ENCODE data around the gene AMELX. TPM values are rescaled to one million over a fixed set of nuclear protein-coding genes. Genes with fewer than 3 reads are reported as not detected.

The AMELX gene
- total RNA-seq, 1 donor from 2014 or later, result not detected

GRCh38 chrX:11331788-11332187 lies 38.6 kb downstream of the AMELX start:
- DNase-seq (ENCODE audit: low read depth), result no peak
- H3K27me3 Mint-ChIP-seq (ENCODE audit: low read depth, unreplicated experiment), result no peaks in the 10 kb centered on the region
- H3K4me1 Mint-ChIP-seq (ENCODE audit: low read depth, unreplicated experiment), result no peaks in the 10 kb centered on the region
- Histone ChIP-seq H3K79me2 (ENCODE audit: insufficient read depth, low read length) (no peaks in the 10 kb centered on the region), H3K27ac (ENCODE audit: low read depth, low read length) (no peak overlapping the region), H4K20me1 (ENCODE audit: insufficient read depth, low read length) (no peaks in the 10 kb centered on the region), H2AFZ (ENCODE audit: low read depth, low read length) (no peak overlapping the region), H3K4me3 (ENCODE audit: insufficient read depth, low read depth, low read length) (no peak overlapping the region), H3K4me1 (ENCODE audit: insufficient read depth, low read length) (no peaks in the 10 kb centered on the region), H3K9ac (ENCODE audit: low read length) (no peak overlapping the region), H3K36me3 (ENCODE audit: insufficient read depth, low read length) (no peaks in the 10 kb centered on the region), H3K4me2 (ENCODE audit: low read length) (no peak overlapping the region), H3K27me3 (ENCODE audit: insufficient read depth, low read length) (no peaks in the 10 kb centered on the region), H3K9me3 (ENCODE audit: insufficient read depth, low read depth, low read length) (no peaks in the 10 kb centered on the region)
- TF ChIP-seq EZH2 (IDR thresholded peaks at IDR 0.05; ENCODE audit: insufficient read depth, low read length) (no peak), CTCF (IDR thresholded peaks at IDR 0.05; ENCODE audit: insufficient read depth, low read depth, low read length) (no peak)
- FAIRE-seq, result no peak
- no peak overlapping the region for H3K27ac Mint-ChIP-seq (ENCODE audit: unreplicated experiment)
- no peaks in the 10 kb centered on the region for H3K36me3 Mint-ChIP-seq (ENCODE audit: low read depth, unreplicated experiment)
- H3K4me3 Mint-ChIP-seq (ENCODE audit: unreplicated experiment), result no peak overlapping the region
- H3K9me3 Mint-ChIP-seq (ENCODE audit: unreplicated experiment), result peaks cover 2% of the 10 kb centered on the region

GRCh38 chrX:11334165-11334564 lies 41.0 kb downstream of the AMELX start:
- Histone ChIP-seq H2AFZ (ENCODE audit: low read depth, low read length) (no peak overlapping the region), H3K4me1 (ENCODE audit: insufficient read depth, low read length) (no peaks in the 10 kb centered on the region), H3K4me3 (ENCODE audit: insufficient read depth, low read depth, low read length) (no peak overlapping the region), H3K79me2 (ENCODE audit: insufficient read depth, low read length) (no peaks in the 10 kb centered on the region), H3K27ac (ENCODE audit: low read depth, low read length) (no peak overlapping the region), H3K36me3 (ENCODE audit: insufficient read depth, low read length) (no peaks in the 10 kb centered on the region), H3K9ac (ENCODE audit: low read length) (no peak overlapping the region), H4K20me1 (ENCODE audit: insufficient read depth, low read length) (no peaks in the 10 kb centered on the region), H3K27me3 (ENCODE audit: insufficient read depth, low read length) (no peaks in the 10 kb centered on the region), H3K9me3 (ENCODE audit: insufficient read depth, low read depth, low read length) (no peaks in the 10 kb centered on the region), H3K4me2 (ENCODE audit: low read length) (no peak overlapping the region)
- H3K9me3 Mint-ChIP-seq (ENCODE audit: unreplicated experiment), result peaks cover 2% of the 10 kb centered on the region
- H3K27ac Mint-ChIP-seq (ENCODE audit: unreplicated experiment), result no peak overlapping the region
- no peak for DNase-seq (ENCODE audit: low read depth)
- no peaks in the 10 kb centered on the region for H3K4me1 Mint-ChIP-seq (ENCODE audit: low read depth, unreplicated experiment)
- H3K27me3 Mint-ChIP-seq (ENCODE audit: low read depth, unreplicated experiment), result peaks cover under 1% of the 10 kb centered on the region
- TF ChIP-seq CTCF (IDR thresholded peaks at IDR 0.05; ENCODE audit: insufficient read depth, low read depth, low read length) (no peak), EZH2 (IDR thresholded peaks at IDR 0.05; ENCODE audit: insufficient read depth, low read length) (no peak)
- no peak overlapping the region for H3K4me3 Mint-ChIP-seq (ENCODE audit: unreplicated experiment)
- H3K36me3 Mint-ChIP-seq (ENCODE audit: low read depth, unreplicated experiment), result no peaks in the 10 kb centered on the region
- no peak for FAIRE-seq

- Histone ChIP-seq H3K9me3 (ENCODE audit: insufficient read depth, low read depth, low read length) (no peaks in the 10 kb centered on the region), H2AFZ (ENCODE audit: low read depth, low read length) (no peak overlapping the region), H3K4me3 (ENCODE audit: insufficient read depth, low read depth, low read length) (no peak overlapping the region), H3K9ac (ENCODE audit: low read length) (no peak overlapping the region), H3K27ac (ENCODE audit: low read depth, low read length) (no peak overlapping the region), H3K4me1 (ENCODE audit: insufficient read depth, low read length) (no peaks in the 10 kb centered on the region), H3K36me3 (ENCODE audit: insufficient read depth, low read length) (no peaks in the 10 kb centered on the region), H3K79me2 (ENCODE audit: insufficient read depth, low read length) (no peaks in the 10 kb centered on the region), H3K27me3 (ENCODE audit: insufficient read depth, low read length) (no peaks in the 10 kb centered on the region), H3K4me2 (ENCODE audit: low read length) (no peak overlapping the region), H4K20me1 (ENCODE audit: insufficient read depth, low read length) (no peaks in the 10 kb centered on the region)
- H3K27me3 Mint-ChIP-seq (ENCODE audit: low read depth, unreplicated experiment), result peaks cover 2% of the 10 kb centered on the region
- no peak for TF ChIP-seq EZH2 (IDR thresholded peaks at IDR 0.05; ENCODE audit: insufficient read depth, low read length)
- no peak for TF ChIP-seq CTCF (IDR thresholded peaks at IDR 0.05; ENCODE audit: insufficient read depth, low read depth, low read length)
- FAIRE-seq (no peak), DNase-seq (ENCODE audit: low read depth) (no peak)
- no peaks in the 10 kb centered on the region for H3K36me3 Mint-ChIP-seq (ENCODE audit: low read depth, unreplicated experiment)
- no peak overlapping the region for H3K4me3 Mint-ChIP-seq (ENCODE audit: unreplicated experiment)
- H3K27ac Mint-ChIP-seq (ENCODE audit: unreplicated experiment), result no peak overlapping the region
- no peaks in the 10 kb centered on the region for H3K4me1 Mint-ChIP-seq (ENCODE audit: low read depth, unreplicated experiment)
- H3K9me3 Mint-ChIP-seq (ENCODE audit: unreplicated experiment), result peaks cover 2% of the 10 kb centered on the region
These were observed 43.0 kb downstream of the AMELX start for GRCh38 chrX:11336201-11336600.

Data from astrocyte (in vitro differentiated cells and primary cell).